A673 (cell line): ENCODE data around the gene RYK.

ENCODE experiments used
- CTCF ChIP-seq: fragments of 300-800, 200-600 bp; sonication (generic); conservative IDR thresholded peaks from 2 replicates; pipeline ENCODE4 v1.5.1; 2017; ENCODE audit warnings: low read depth, mild to moderate bottlenecking, antibody characterized with exemption, low read length, moderate library complexity, mixed read lengths
- EZH2 ChIP-seq: fragments of 200-600 bp; sonication (generic); IDR thresholded peaks from 2 replicates; pipeline ENCODE4 v1.6.1; 2017; ENCODE audit warnings: borderline replicate concordance, low read depth, mild to moderate bottlenecking, mixed read lengths, antibody characterized with exemption, low read length; ENCODE audit not compliant: poor library complexity, severe bottlenecking

- TF ChIP-seq CTCF (no peak), EZH2 (no peak)
Measured at GRCh38 chr3:134296616-134297015, 46.0 kb upstream of the RYK start.
